Stimulated activated naive CD8-positive, alpha-beta T cell treated with anti-CD3 and anti-CD28 coated beads, Interleukin-15, Interleukin-2, amounts not matched to agents 100 ng/mL and 50 ng/mL, for 24 hours (primary cell): ENCODE results near the gene EP300.

Experiments
- H3K27ac Mint-ChIP-seq: one replicate; pipeline ENCODE4 v1.8.0; 2021; ENCODE audit warnings: mild to moderate bottlenecking, mixed read lengths
- H3K27me3 Mint-ChIP-seq: one replicate; pipeline ENCODE4 v1.8.0; 2021; ENCODE audit warnings: mixed read lengths
- H3K36me3 Mint-ChIP-seq: one replicate; pipeline ENCODE4 v1.8.0; 2021; ENCODE audit warnings: low read depth, mixed read lengths
- H3K4me1 Mint-ChIP-seq: one replicate; pipeline ENCODE4 v1.8.0; 2021; ENCODE audit warnings: low read depth, mixed read lengths
- H3K4me3 Mint-ChIP-seq: one replicate; pipeline ENCODE4 v1.8.0; 2021; ENCODE audit warnings: mild to moderate bottlenecking, mixed read lengths
- H3K9me3 Mint-ChIP-seq: one replicate; pipeline ENCODE4 v1.8.0; 2021; ENCODE audit warnings: mixed read lengths

EP300 gene

GRCh38 chr22:41198027-41198580, 105.7 kb downstream of the EP300 start:
- Mint-ChIP-seq H3K27ac (peak overlapping the region; percentile 46), H3K4me1 (peaks cover 9% of the 10 kb centered on the region), H3K36me3 (no peaks in the 10 kb centered on the region), H3K27me3 (peaks cover 19% of the 10 kb centered on the region), H3K4me3 (peak overlapping the region; percentile 88), H3K9me3 (no peaks in the 10 kb centered on the region)

- H3K4me1 Mint-ChIP-seq, result peaks cover 24% of the 10 kb centered on the region
- H3K27ac Mint-ChIP-seq, result no peak overlapping the region
These were observed 108.7 kb downstream of the EP300 start for GRCh38 chr22:41201141-41201540.

GRCh38 chr22:41203118-41203517, 110.7 kb downstream of the EP300 start:
- peaks cover 24% of the 10 kb centered on the region for H3K27me3 Mint-ChIP-seq
- H3K4me3 Mint-ChIP-seq, result no peak overlapping the region
- peaks cover 7% of the 10 kb centered on the region for H3K36me3 Mint-ChIP-seq

More at GRCh38 chr22:41201141-41201540, 108.7 kb downstream of the EP300 start:
- Mint-ChIP-seq H3K27me3 (peaks cover 28% of the 10 kb centered on the region), H3K36me3 (peaks cover 3% of the 10 kb centered on the region), H3K4me3 (no peak overlapping the region), H3K9me3 (no peaks in the 10 kb centered on the region)

GRCh38 chr22:41204066-41204465, 111.7 kb downstream of the EP300 start:
- Mint-ChIP-seq H3K27me3 (peaks cover 20% of the 10 kb centered on the region), H3K36me3 (peaks cover 11% of the 10 kb centered on the region), H3K4me1 (peaks cover 30% of the 10 kb centered on the region), H3K9me3 (no peaks in the 10 kb centered on the region), H3K4me3 (no peak overlapping the region), H3K27ac (no peak overlapping the region)

More at GRCh38 chr22:41203118-41203517, 110.7 kb downstream of the EP300 start:
- Mint-ChIP-seq H3K4me1 (peaks cover 32% of the 10 kb centered on the region), H3K9me3 (no peaks in the 10 kb centered on the region), H3K27ac (no peak overlapping the region)

GRCh38 chr22:41204992-41205900, 112.9 kb downstream of the EP300 start, which contains the start of gene L3MBTL2:
TSS of gene L3MBTL2 (plus strand) at chr22:41205312. CDS start at chr22:41205363, 51 bp downstream.
- peaks cover 30% of the 10 kb centered on the region for H3K4me1 Mint-ChIP-seq
- H3K36me3 Mint-ChIP-seq, result peaks cover 18% of the 10 kb centered on the region
- peak within 1 kb of the TSS; percentile 95 for H3K4me3 Mint-ChIP-seq
- peak within 1 kb of the TSS; percentile 95 for H3K27ac Mint-ChIP-seq
- no peaks in the 10 kb centered on the region for H3K9me3 Mint-ChIP-seq
- H3K27me3 Mint-ChIP-seq, result peaks cover 16% of the 10 kb centered on the region

- H3K4me1 Mint-ChIP-seq, result peaks cover 30% of the 10 kb centered on the region
- peaks cover 9% of the 10 kb centered on the region for H3K27me3 Mint-ChIP-seq
- H3K9me3 Mint-ChIP-seq, result no peaks in the 10 kb centered on the region
- peak overlapping the region; percentile 71 for H3K4me3 Mint-ChIP-seq
- no peak overlapping the region for H3K27ac Mint-ChIP-seq
- peaks cover 23% of the 10 kb centered on the region for H3K36me3 Mint-ChIP-seq
These were observed 114.3 kb downstream of the EP300 start for GRCh38 chr22:41206719-41207118.

- Mint-ChIP-seq H3K4me1 (peaks cover 26% of the 10 kb centered on the region), H3K9me3 (no peaks in the 10 kb centered on the region), H3K4me3 (no peak overlapping the region), H3K27ac (no peak overlapping the region), H3K27me3 (no peaks in the 10 kb centered on the region), H3K36me3 (peaks cover 55% of the 10 kb centered on the region)
These were observed 123.0 kb downstream of the EP300 start for GRCh38 chr22:41215409-41215808.

- Mint-ChIP-seq H3K27ac (no peak overlapping the region), H3K27me3 (no peaks in the 10 kb centered on the region), H3K4me1 (peaks cover 26% of the 10 kb centered on the region), H3K4me3 (no peak overlapping the region), H3K36me3 (peaks cover 55% of the 10 kb centered on the region), H3K9me3 (no peaks in the 10 kb centered on the region)
These were observed 123.5 kb downstream of the EP300 start for GRCh38 chr22:41215926-41216325.

- peak overlapping the region; percentile 40 for H3K27ac Mint-ChIP-seq
- H3K9me3 Mint-ChIP-seq, result no peaks in the 10 kb centered on the region
- peaks cover 60% of the 10 kb centered on the region for H3K36me3 Mint-ChIP-seq
- H3K27me3 Mint-ChIP-seq, result no peaks in the 10 kb centered on the region
- H3K4me3 Mint-ChIP-seq, result no peak overlapping the region
- H3K4me1 Mint-ChIP-seq, result peaks cover 26% of the 10 kb centered on the region
These were observed 124.6 kb downstream of the EP300 start for GRCh38 chr22:41216984-41217383.

- Mint-ChIP-seq H3K9me3 (no peaks in the 10 kb centered on the region), H3K27ac (peak overlapping the region; percentile 77), H3K27me3 (no peaks in the 10 kb centered on the region), H3K4me3 (peak overlapping the region; percentile 30), H3K4me1 (peaks cover 26% of the 10 kb centered on the region), H3K36me3 (peaks cover 60% of the 10 kb centered on the region)
These were observed 125.3 kb downstream of the EP300 start for GRCh38 chr22:41217553-41218157.

GRCh38 chr22:41222846-41223507, 130.6 kb downstream of the EP300 start:
- H3K27me3 Mint-ChIP-seq, result no peaks in the 10 kb centered on the region
- H3K4me3 Mint-ChIP-seq, result no peak overlapping the region
- peaks cover 2% of the 10 kb centered on the region for H3K4me1 Mint-ChIP-seq
- no peak overlapping the region for H3K27ac Mint-ChIP-seq
- peaks cover 42% of the 10 kb centered on the region for H3K36me3 Mint-ChIP-seq
- no peaks in the 10 kb centered on the region for H3K9me3 Mint-ChIP-seq

- Mint-ChIP-seq H3K4me1 (no peaks in the 10 kb centered on the region), H3K36me3 (peaks cover 39% of the 10 kb centered on the region), H3K9me3 (no peaks in the 10 kb centered on the region), H3K4me3 (no peak overlapping the region), H3K27me3 (no peaks in the 10 kb centered on the region), H3K27ac (no peak overlapping the region)
These were observed 131.1 kb downstream of the EP300 start for GRCh38 chr22:41223535-41223934.

- no peak overlapping the region for H3K27ac Mint-ChIP-seq
These were observed 134.6 kb downstream of the EP300 start for GRCh38 chr22:41226723-41227655.

GRCh38 chr22:41229215-41229614, 136.8 kb downstream of the EP300 start:
- no peak overlapping the region for H3K4me3 Mint-ChIP-seq
- no peak overlapping the region for H3K27ac Mint-ChIP-seq
- H3K9me3 Mint-ChIP-seq, result no peaks in the 10 kb centered on the region
- H3K27me3 Mint-ChIP-seq, result no peaks in the 10 kb centered on the region
- H3K36me3 Mint-ChIP-seq, result peaks cover 14% of the 10 kb centered on the region
- H3K4me1 Mint-ChIP-seq, result no peaks in the 10 kb centered on the region

More at GRCh38 chr22:41226723-41227655, 134.6 kb downstream of the EP300 start:
- H3K9me3 Mint-ChIP-seq, result no peaks in the 10 kb centered on the region
- H3K36me3 Mint-ChIP-seq, result peaks cover 24% of the 10 kb centered on the region
- no peaks in the 10 kb centered on the region for H3K27me3 Mint-ChIP-seq
- no peaks in the 10 kb centered on the region for H3K4me1 Mint-ChIP-seq
- no peak overlapping the region for H3K4me3 Mint-ChIP-seq
